ENCODE measurements around the gene CHGA. TPM values are rescaled to one million over a fixed set of nuclear protein-coding genes. Genes with fewer than 3 reads are reported as not detected.

The CHGA gene
- total and polyA plus RNA-seq, 10 of the 15 experiments (the other 5 are each of a cell fraction or from before 2014, with no cell fraction given), result 0.11 to 0.23 TPM; not detected in 8

- no peak for TF ChIP-seq ETV6 (conservative IDR thresholded peaks at IDR 0.05 in 1 of 2, IDR thresholded peaks at IDR 0.05 in 1 of 2; ENCODE audit: borderline replicate concordance in 1 of 2, low read depth in 1 of 2)
These were observed 2.9 kb upstream of the CHGA start (continued) for GRCh38 chr14:92920001-92920400.

GRCh38 chr14:92922155-92922735 is 705 bp upstream of the CHGA start:
- in situ Hi-C loops (cut with MboI), result no loop called here
- Histone ChIP-seq H3K27ac (ENCODE audit: control insufficient read depth, insufficient read depth) (no peak overlapping the region), H3K9me3 (replicated peaks; ENCODE audit: control insufficient read depth, insufficient read depth, low read length) (no peaks in the 10 kb centered on the region), H3K9ac (ENCODE audit: control insufficient read depth, insufficient read depth, low read length) (no peak overlapping the region), H3K79me2 (ENCODE audit: control insufficient read depth, insufficient read depth, low read length) (no peaks in the 10 kb centered on the region), H3K4me1 (ENCODE audit: control insufficient read depth, insufficient read depth, low read length) (no peaks in the 10 kb centered on the region; the same call in 1 of the 2 replicates), H2AFZ (ENCODE audit: control insufficient read depth, low read depth, low read length) (no peak overlapping the region), H3K36me3 (ENCODE audit: control insufficient read depth in 2 of 2, insufficient read depth in 2 of 2, low read length in 1 of 2) (no peaks in the 10 kb centered on the region), H3K27me3 (replicated peaks in 1 of 2; ENCODE audit: control insufficient read depth in 2 of 2, insufficient read depth in 2 of 2, low read length in 1 of 2) (no peaks in the 10 kb centered on the region), H4K20me1 (ENCODE audit: control insufficient read depth, insufficient read depth) (no peaks in the 10 kb centered on the region), H3K4me3 (no peak overlapping the region), H3K4me2 (ENCODE audit: control insufficient read depth, insufficient read depth) (no peak overlapping the region)
- ChIA-PET CTCF (no interaction called here), RAD21 (ENCODE audit: unreplicated experiment) (no interaction called here), POLR2A (no interaction called here), SMC1A (ENCODE audit: uncharacterized antibody, unreplicated experiment) (interaction anchor here (0.5 kb wide), 1 partner anchor 45 kb away, joined by 3 read pairs; no protein-coding TSS in a partner anchor)
- intact Hi-C loops (cut with micrococcal nuclease; ENCODE audit: unreplicated experiment), result no loop called here
- DNase-seq (ENCODE audit: low read depth, low spot score) (no peak), FAIRE-seq (no peak), ATAC-seq (no peak)
- no peak for TF ChIP-seq FOXM1 (IDR thresholded peaks at IDR 0.05; ENCODE audit: low read depth, low read length)
- 32% methylated on average over 4 of the region's 4 CpGs for WGBS (ENCODE audit: insufficient coverage, insufficient replicate concordance, low lambda C conversion rate, missing lambda C conversion rate)
- no TSS peak for BruUV-seq (replicated peaks)

GRCh38 chr14:92923744-92924103 is 774 bp downstream of the CHGA start:
- ChIA-PET POLR2A (no interaction called here), RAD21 (ENCODE audit: unreplicated experiment) (interaction anchor here (1.1 kb wide), 1 partner anchor 563 kb away, joined by 3 read pairs; no protein-coding TSS in a partner anchor), SMC1A (ENCODE audit: uncharacterized antibody, unreplicated experiment) (no interaction called here), CTCF (no interaction called here)
- H4K20me1 ChIP-seq (ENCODE audit: control insufficient read depth, insufficient read depth), result no peaks in the 10 kb centered on the region
- BruUV-seq (replicated peaks), result no TSS peak
- in situ Hi-C loops (cut with MboI), result no loop called here
- intact Hi-C loops (cut with micrococcal nuclease; ENCODE audit: unreplicated experiment), result no loop called here
- no peak overlapping the region for H3K4me3 ChIP-seq
- no peaks in the 10 kb centered on the region; the same call in 1 of the 2 replicates for H3K4me1 ChIP-seq (ENCODE audit: control insufficient read depth, insufficient read depth, low read length)
- H3K9ac ChIP-seq (ENCODE audit: control insufficient read depth, insufficient read depth, low read length), result no peak overlapping the region
- H3K79me2 ChIP-seq (ENCODE audit: control insufficient read depth, insufficient read depth, low read length), result no peaks in the 10 kb centered on the region
- no peaks in the 10 kb centered on the region for H3K27me3 ChIP-seq (replicated peaks in 1 of 2; ENCODE audit: control insufficient read depth in 2 of 2, insufficient read depth in 2 of 2, low read length in 1 of 2)
- no peaks in the 10 kb centered on the region for H3K36me3 ChIP-seq (ENCODE audit: control insufficient read depth in 2 of 2, insufficient read depth in 2 of 2, low read length in 1 of 2)
- no peak overlapping the region for H3K27ac ChIP-seq (ENCODE audit: control insufficient read depth, insufficient read depth)
- H2AFZ ChIP-seq (ENCODE audit: control insufficient read depth, low read depth, low read length), result no peak overlapping the region
- no peak for FAIRE-seq
- ATAC-seq, result no peak
- H3K9me3 ChIP-seq (replicated peaks; ENCODE audit: control insufficient read depth, insufficient read depth, low read length), result no peaks in the 10 kb centered on the region
- DNase-seq (ENCODE audit: low read depth, low spot score), result no peak
- 56% methylated on average over 2 of the region's 8 CpGs for WGBS (ENCODE audit: insufficient coverage, insufficient replicate concordance, low lambda C conversion rate, missing lambda C conversion rate)
- H3K4me2 ChIP-seq (ENCODE audit: control insufficient read depth, insufficient read depth), result no peak overlapping the region
- TF ChIP-seq TARDBP (IDR thresholded peaks at IDR 0.05; ENCODE audit: borderline replicate concordance), result no peak
- no peak for TF ChIP-seq SMAD5 (IDR thresholded peaks at IDR 0.05; ENCODE audit: low read depth)
- no peak for TF ChIP-seq ZNF207 (IDR thresholded peaks at IDR 0.05; ENCODE audit: borderline replicate concordance)
- no peak for TF ChIP-seq PAX8 (IDR thresholded peaks at IDR 0.05)
- no peak for TF ChIP-seq ZBTB11 (CRISPR knock-in tag; IDR thresholded peaks at IDR 0.05)
- TF ChIP-seq NFIC (IDR thresholded peaks at IDR 0.05; ENCODE audit: low read depth, low read length), result no peak
- TF ChIP-seq BCLAF1 (IDR thresholded peaks at IDR 0.05), result no peak

Measured in GM12878 (cell line).